HL-60/S4 (cell line): ENCODE measurements around the gene ARL6IP1.
"Not testable (repeated sequence)": the region's sequence is repeated elsewhere in the genome, so short reads cannot be mapped to it uniquely, and the experiment has no call there.

Source experiments
- in situ Hi-C: fragments of 300-500 bp; cut with MboI; formaldehyde crosslinking; loops from 2 replicates; pipeline ENCODE4 v1.14.3; 2022; ENCODE audit warnings: low sequenced_read_pairs

The ARL6IP1 gene

DNA sequence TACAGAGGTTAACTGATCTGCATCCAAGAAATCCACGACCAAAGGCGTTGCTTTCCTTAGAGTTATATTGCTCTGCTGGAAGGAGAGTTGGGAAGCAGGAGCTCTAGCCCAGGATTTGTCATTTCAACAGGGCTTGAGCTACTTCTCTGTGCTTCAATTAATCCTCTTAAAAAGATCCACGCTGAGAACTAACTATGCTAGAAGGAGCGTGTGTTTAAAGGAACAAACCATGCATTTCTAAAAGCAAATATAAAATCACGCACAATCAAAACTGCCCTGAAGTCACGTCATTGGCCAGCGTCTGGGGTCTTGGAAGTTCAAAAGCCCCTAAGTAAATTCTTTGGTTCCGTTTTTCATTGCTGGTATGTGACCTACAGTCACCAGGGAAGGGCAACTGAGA is 1.1 kb downstream of the ARL6IP1 start:
- in situ Hi-C loops: no loop called here

DNA sequence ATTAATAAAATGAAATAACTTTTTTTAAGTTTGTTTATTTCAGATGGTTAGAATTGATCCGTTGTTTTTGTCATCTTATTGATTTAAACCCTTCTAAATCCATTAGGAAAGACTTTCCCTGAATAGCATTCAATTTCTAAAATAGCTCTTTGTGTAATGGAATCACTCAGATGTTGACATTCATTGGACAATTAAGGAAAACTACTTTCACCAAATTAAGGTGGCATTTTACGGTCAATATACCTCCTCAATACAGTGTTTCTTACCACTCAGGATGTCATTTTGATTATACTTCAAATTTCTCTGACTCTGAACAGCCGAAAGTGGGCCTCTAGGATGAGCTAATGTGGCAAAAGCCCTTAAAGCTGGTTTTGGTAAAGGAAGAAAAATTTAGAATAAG is 1.8 kb downstream of the ARL6IP1 start:
- in situ Hi-C loops: no loop called here

DNA sequence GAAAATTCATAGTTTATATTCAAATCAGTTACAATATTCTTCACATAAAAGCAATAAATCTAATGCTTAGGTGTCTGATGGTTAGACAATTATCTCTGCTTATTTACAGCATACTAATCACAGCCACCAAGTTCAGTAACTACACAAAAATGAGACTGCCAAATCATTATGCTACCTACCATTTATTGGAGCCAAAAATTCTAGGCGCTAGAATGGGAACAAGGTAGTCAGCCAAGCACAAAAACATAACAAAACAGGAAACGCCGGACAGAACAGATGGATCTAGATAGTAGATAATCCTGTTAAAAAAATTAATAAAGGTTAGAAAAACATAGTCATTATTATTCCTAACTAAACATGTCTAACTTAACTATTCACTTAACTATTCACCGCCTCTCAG is 3.6 kb downstream of the ARL6IP1 start:
- in situ Hi-C loops: no loop called here

DNA sequence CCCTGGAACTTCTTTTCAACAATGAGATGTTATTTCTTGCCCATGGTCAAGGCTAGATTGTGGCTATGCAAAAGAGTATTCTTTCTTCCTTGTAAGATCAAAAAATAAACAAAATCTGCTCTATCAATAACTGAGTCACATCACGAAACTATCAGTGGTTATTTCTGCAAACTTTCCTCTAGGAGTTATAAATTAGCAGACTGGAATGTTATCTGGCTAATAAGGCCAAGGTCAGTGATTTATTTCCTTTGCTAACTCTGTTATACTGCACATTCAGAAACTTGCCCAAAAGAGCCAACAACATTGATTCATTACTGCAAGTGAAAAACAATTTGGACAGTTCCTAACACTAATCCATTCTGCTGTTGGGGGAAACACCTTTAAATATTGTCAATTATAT is 5.0 kb downstream of the ARL6IP1 start:
- in situ Hi-C loops: no loop called here

DNA sequence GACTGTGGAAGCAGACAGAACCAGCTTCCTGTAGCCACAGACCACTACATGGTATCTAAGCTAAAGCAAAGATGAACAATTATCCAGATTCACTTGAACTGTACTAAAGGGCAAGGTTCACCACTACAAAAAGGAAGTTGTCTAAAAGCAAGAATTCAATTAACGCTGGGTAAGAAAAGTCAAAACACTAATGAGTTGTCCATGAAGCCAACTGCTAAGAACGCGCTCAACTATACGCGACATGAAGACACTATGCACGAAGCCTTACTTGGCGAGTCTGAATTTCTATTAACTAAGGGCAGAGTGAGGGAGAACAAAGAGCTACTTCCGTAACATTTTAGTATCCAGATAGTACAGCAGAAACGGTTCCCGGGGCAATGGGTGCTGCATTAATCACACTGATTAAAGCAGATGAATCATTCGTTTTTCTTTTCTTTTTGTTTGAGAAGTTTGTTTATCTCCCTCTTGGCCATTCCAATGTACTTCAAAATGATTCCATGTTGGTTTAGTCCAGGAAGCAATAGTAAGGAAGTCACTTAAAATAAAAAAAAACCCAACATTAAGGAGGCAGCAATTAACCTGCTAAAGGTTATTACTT is 8.4 kb downstream of the ARL6IP1 start:
- in situ Hi-C loops: no loop called here

DNA sequence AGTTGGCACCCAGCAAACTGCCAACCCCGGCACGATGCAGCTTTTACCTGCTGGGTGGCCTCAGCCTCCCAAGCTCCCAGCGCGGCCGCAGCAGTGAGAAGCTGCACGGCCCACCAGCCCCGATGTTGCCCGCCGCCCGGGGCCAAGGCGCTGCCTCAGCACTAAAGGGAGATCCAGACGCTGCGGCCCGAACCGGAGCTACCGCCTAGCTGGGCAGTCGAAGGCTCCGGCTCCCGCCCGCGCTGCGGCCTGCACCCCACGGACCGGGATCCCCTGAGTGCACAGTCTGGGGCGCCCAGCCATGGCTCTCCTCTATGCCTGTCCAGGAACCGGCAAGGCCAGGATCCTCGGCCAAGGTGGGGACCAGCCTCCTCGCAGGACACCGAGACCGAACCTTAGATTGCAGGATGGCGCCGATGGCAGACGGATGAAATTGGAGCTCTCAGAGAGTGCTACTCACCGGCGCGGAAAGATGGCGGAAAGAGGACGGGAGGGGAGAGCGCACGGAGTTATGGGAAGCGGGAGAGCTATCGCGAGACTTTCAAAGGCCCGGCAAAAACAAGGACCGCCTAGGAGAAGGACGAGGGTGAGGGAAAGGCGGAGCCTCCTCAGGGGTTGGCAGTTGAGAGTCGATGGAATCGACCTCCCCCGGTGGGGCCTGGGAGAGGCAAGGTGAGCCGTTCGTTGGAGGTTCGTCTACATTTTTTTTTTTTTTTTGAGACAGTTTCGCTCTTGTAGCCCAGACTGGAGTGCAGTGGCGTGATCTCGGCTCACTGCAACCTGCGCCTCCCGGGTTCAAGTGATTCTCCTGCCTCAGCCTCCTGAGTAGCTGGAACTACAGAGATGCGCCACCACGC is 11.3 kb downstream of the ARL6IP1 start, which contains the start of gene RPS15A:
RPS15A (minus strand) TSS at position 485 of the 857 bp plus-strand sequence. CDS start 1,221 bp downstream, outside the sequence.
- in situ Hi-C loops: no loop called here

DNA sequence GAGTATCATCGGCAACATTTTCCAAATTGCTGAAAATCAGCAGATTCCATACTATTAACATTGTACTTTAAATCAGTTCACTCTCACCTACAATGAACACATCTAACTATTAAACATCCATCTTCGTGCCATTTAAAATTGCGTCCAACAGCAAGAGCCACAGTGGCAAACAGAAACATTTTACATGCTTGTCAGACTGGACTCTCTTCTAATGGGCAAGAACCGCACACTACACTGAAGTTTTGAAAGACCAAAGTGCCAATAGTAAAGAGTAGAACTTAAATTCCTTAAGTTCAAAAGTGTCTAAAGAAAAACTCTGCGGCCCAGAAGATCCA is 11.9 kb downstream of the ARL6IP1 start:
- in situ Hi-C loops: no loop called here

DNA sequence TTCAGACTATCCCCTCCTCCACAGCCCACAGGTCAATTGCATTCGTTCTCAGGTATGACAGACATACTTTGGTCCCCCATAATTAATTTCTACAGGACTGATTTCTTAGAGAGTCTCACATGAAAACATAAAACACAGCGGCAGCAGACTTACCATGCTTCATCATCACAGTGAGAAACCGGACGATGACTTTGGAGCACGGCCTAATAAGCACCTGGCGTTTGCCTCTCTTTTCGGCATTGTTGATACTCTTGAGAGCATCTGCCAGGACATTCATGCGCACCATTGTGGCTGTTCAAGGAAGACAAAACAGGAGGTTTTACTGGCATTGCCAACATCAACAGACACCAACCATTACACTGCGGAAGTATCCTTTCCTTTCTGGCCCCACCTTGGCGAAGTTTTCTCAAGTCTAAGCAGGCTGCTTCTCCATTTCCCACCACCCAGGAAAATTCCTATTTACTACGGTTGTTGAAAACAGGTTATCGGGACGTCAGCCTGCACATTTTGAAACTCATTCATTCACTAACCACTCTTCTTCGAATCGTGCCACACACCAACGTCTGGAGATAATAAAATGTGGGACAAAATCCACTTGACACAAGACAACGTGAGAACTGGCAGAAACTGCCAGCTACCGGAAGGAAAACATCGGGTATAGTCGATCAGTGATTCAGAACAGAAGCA is 12.4 kb downstream of the ARL6IP1 start:
- in situ Hi-C loops: no loop called here

DNA sequence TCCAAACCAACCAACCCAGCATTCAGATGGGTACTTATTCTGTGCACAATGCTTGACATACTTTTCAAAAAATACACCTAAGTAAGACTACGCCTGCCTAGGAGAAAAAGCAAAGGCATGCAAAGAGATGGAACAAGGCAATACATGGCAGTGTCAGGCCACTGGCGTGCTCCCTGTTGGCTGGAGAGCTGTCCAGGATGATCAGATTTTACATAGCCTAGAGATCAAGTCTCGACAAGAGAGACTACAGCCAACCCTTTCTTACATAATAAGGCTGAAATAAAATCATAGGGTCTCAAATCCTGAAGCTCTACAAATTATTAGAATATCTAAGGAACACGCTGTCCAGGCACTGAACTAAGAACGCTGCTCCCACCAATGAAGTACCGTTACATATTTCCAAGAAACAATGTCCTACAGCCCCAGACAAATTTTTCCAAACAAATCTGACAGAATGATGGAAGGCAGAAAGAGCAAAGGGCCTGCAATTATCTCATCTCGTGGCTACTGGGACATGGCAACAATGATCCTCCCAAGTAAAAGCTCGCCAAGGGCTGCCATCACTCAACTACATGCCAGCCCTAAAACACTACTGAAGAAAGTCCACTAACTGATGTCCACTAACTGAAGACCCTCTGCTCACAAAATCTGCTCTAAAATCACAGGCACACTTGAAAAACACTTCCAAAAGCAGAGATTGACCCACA is 16.3 kb downstream of the ARL6IP1 start:
- in situ Hi-C loops: no loop called here

DNA sequence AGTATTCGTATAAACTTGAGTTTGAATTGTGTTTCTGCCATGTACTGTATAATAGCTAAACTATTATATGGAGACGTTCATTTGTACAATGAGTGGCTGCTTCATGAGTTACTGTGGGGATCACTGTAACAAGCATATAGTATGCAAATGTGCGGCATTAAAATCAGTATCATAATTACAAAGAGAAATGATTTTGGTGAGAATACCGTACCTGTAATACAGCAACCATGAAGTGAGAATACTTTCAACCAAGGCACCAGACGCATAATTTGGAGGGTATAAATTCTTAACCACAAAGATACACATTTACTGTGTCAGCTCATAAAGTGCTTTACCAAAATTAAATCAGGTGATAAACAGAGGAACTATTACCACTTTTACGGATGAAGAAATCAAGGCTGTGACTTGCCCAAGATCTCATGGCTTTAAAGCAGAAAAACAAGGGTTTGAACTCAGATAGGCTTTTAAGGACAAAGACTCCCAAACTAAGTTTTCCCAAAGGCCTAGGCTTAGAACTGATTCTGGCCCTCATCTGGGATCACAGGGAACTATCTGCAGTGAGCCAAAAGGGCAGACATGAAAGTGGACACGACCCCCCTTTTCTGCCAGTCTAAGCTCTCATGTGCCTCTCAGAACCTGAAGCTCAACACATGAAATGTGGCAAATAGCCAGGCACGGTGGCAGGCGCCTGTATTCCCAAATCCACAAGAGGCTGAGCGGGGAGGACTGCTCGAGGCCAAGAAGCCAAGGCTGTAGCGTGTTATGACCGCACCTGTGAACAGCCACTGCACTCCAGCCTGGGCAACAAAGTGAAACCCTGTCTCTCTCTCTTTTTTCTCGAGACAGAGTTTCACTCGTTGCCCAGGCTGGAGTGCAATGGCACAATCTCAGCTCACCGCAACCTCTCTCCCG is 17.7 kb downstream of the ARL6IP1 start:
- in situ Hi-C loops: no loop called here

DNA sequence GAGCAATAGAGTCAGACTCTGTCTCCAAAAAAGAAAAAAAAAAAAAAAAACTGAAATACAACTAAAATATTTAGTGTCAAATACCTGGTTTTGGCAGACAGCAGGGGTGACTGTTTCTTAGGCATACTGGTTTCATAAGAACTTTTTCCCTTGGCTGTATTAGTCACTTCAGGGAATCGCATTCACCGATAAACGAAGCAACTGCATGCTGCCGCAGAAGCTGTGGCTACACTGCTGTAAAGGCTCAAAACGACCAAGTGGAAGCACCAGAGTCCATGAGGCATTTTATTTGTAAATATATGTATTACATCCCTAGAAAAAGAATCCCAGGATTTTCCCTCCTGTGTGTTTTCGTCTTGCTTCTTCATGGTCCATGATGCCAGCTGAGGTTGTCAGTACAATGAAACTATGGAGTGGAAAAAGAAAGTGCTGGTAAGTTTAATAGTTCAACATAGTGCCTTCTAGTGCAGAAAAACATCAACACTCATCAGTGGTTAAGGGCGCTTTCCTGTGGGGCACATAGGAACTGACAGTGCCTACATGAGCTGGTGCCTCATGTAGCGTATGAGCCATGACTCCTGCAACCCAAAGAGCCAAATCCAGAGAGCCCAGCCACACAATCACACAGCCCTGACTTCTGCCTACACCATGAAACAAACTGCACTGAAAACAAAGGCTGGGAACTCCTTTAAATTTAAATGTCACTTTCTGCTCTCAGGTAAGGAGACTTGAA is 18.5 kb downstream of the ARL6IP1 start:
- in situ Hi-C loops: no loop called here

DNA sequence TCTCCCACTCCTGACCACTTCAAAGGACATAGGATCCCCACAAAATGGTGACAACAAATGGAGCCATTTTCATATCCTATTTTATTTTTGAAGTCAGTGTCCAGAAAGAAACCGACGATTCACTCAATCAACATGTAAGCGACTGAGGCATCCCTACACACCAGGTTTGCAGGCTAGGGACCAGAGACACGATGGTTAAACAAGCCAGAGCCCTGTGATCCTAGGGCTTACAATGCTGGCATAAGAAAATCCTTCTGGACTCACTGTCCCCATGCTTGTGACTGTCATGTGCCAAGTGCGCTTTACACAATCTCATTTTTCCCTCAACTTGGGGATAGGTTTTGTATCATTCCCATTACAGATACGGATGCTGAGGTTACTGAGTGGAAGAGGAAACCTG is 20.1 kb downstream of the ARL6IP1 start:
- in situ Hi-C loops: not testable (repeated sequence)

DNA sequence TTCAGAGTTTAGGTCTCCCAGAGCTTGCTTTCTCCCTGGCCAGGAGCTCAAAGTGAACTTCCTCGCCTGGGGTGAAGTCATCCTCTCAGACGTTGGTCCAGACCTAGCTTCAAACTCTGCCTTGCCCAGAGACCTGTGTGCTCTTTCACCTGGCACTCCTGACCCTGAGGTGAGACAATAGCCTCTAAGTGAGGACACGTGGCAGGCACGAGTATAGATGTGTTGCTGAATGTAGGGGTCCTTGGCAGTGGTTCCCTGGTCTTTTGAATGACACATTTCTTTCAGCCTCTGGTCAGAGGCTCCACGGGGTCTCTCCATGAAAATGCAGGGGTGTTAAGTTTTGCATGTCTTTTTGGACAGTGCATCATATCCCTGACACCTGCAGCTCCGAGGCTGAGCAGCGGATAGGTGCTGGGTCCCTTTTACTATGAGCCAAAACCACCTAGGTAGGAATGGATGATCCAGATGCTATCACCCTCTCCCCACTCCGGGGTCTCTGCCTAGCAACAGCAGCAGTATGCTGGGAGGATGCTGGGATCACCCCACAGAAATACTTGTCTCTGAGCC is 20.8 kb downstream of the ARL6IP1 start:
- in situ Hi-C loops: not testable (repeated sequence)

DNA sequence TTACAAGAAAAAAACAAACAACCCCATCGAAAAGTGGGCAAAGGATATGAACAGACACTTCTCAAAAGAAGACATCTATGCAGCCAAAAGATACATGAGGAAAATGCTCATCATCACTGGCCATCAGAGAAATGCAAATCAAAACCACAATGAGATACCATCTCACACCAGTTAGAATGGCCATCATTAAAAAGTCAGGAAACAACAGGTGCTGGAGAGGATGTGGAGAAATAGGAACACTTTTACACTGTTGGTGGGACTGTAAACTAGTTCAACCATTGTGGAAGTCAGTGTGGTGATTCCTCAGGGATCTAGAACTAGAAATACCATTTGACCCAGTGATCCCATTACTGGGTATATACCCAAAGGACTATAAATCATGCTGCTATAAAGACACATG is 23.7 kb downstream of the ARL6IP1 start:
- in situ Hi-C loops: not testable (repeated sequence)

DNA sequence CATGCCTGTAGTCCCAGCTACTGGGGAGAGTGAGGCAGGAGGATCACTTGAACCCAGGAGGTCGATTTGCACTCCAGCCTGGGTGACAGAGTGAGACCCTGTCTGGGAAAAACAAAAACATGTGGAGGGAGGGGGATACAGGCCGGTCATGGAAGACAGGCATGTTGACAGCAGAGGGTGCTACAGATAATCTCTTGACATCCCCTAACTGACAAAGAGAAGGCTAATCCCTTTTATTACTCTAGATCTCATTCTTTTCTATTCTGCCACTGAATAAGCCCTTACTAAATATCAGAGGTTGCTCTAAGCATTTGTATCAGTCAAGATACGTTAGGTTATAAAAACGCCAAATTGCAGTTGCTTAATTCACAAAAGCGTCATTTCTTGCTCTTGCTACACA is 25.0 kb downstream of the ARL6IP1 start:
- in situ Hi-C loops: not testable (repeated sequence)

DNA sequence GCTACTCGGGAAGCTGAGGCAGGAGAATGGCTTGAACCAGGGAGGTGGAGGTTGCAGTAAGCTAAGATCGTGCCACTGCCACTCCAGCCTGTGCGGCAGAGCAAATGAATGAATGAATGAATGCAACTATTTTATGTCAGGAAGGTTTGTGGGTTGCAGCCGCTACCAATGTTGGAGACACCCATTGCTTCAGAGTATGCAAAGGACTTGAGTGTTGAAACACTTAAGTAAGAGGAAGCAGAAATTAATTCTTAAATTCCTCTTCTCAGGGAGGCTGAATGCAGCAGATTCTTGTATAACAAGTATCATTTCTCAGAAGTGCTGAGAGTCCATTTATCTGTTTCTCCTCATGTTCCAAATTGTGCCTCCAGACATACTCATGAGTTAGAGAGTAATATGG is 26.7 kb downstream of the ARL6IP1 start:
- in situ Hi-C loops: not testable (repeated sequence)

DNA sequence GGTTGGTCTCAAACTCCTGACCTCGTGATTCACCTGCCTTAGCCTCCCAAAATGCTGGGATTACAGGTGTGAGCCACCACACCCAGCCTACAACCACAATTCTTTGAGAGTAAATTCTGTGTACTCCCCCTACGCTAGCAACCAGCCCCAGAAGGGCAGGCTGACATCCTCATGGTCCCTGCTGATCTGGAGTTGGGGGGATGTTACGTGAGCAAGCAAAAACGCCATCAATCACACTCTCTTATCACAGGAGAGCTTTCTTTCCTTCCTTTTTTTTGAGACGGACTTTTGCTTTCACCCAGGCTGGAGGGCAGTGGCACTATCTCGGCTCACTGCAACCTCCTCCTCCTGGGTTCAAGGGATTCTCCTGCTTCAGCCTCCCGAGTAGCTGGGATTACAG is 29.2 kb downstream of the ARL6IP1 start:
- in situ Hi-C loops: not testable (repeated sequence)

DNA sequence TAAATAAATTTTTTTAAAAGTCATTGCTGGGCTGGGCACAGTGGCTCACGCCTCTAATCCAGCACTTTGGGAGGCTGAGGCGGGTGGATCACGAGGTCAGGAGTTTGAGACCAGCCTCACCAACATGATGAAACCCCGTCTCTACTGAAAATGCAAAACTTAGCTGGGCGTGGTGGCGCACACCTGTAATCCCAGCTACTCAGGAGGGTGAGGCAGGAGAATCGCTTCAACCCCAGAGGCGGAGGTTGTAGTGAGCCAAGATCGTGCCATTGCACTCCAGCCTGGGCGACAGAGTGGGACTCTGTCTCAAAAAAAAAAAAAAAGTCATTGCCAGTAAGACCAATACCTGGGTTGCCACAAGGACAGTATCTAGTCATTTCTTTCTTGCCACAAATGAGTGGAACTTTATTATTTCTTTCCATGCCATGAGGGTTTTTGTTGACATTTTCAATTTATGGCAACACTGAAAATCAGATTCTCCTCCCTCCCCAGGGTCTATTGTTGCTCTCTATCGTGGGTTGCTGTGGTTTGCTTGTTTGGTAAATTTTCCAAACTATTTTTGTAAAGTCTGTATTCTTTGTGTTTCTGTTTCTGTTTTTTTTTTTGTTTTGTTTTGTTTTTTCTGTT is 30.9 kb downstream of the ARL6IP1 start:
- in situ Hi-C loops: not testable (repeated sequence)

DNA sequence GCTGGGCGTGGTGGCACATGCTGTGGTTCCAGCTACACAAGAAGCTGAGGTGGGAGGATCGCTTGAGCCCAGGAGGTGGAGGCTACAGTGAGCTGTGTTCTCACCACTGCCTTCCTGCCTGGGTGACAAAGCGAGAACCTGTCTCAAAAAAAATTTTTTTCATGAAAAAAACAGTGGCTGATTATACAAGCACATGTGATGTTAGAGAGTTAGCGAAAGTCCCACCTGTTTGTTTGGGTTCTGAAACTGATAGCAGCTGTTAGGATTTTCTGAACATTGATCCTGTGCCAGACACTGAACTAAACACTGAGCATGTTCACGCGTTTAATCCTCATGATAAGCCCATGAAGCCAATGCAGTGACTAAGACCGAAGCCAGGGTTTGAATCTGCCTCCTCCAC is 34.1 kb downstream of the ARL6IP1 start:
- in situ Hi-C loops: not testable (repeated sequence)
